ENCODE measurements around the gene ZMIZ1.

The ZMIZ1 gene

DNA sequence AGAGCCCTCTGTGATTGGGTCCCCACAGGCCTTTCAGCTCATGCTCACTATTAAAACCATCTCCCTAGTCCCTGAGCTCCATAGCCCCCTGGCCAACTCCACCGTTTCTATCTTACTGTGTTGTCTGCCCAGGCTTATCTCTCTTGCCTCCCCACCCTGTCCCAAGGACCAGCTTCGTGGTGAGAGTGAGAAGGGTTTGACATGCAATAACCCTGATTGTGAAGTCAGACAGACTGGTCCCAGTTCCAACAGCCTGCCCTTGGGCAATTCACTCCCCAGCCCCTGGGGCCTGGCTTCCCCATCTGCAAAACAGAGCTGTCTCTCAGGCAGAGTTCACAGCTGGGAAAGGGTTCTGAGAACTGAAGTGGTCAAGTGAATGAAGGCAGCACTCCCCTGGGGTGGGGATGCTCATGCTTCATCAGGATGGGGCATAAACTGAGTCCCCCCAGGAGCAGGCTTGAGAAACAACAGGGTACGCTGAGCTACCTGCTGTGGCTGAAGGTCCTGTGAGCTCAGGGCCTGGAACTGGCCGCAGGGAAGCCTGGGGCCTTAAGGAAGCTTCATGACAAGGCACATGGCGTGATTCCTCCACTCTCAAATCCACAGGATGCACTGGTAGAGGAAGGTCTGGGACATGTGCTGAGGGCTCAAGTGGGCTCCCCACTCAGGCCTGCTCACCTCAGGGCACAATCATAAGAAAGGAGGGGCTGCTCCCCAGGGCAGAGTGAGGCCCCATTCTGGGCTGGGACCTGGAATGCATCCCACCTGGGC lies 276.7 kb downstream of the ZMIZ1 start:
- no peaks in the 10 kb centered on the region for H3K27me3 ChIP-seq (ENCODE audit: control insufficient read depth, insufficient read depth, low read length)
- peaks cover 19% of the 10 kb centered on the region for H3K36me3 ChIP-seq (ENCODE audit: control insufficient read depth, insufficient read depth, low read length)
- no peaks in the 10 kb centered on the region for H3K9me3 ChIP-seq (ENCODE audit: control insufficient read depth, insufficient read depth, low read length)
- no peak overlapping the region for H3K9ac ChIP-seq (ENCODE audit: low read depth, low read length)
- no peak overlapping the region for H3K4me3 ChIP-seq (ENCODE audit: low read depth, low read length)
- peaks cover 10% of the 10 kb centered on the region; the same call in 1 of the 2 replicates for H3K4me1 ChIP-seq (ENCODE audit: control insufficient read depth, insufficient read depth, low read length)
- H3K27ac ChIP-seq (ENCODE audit: low read depth, low read length): no peak overlapping the region

DNA sequence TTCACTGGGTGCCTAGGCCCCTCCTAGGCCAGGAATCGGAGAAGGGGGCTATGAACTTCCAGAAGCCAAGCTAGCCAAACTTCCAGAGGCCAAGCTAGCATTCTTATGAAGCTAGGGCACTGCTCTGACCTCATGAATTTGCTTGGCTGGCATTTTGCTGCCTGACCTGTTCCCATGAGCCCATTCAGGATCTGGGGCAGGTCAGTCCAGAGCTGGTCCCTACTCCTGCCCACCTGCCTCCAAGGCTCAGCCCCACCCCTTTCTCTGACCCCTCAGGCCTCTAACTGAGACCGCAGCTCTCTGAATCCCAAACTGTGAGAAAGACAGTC lies 277.2 kb downstream of the ZMIZ1 start:
- Histone ChIP-seq H3K27me3 (ENCODE audit: control insufficient read depth, insufficient read depth, low read length) (no peaks in the 10 kb centered on the region), H3K4me1 (ENCODE audit: control insufficient read depth, insufficient read depth, low read length) (peaks cover 10% of the 10 kb centered on the region; the same call in 1 of the 2 replicates), H3K9ac (ENCODE audit: low read depth, low read length) (no peak overlapping the region), H3K4me3 (ENCODE audit: low read depth, low read length) (no peak overlapping the region), H3K27ac (ENCODE audit: low read depth, low read length) (no peak overlapping the region), H3K36me3 (ENCODE audit: control insufficient read depth, insufficient read depth, low read length) (peaks cover 24% of the 10 kb centered on the region), H3K9me3 (ENCODE audit: control insufficient read depth, insufficient read depth, low read length) (no peaks in the 10 kb centered on the region)

DNA sequence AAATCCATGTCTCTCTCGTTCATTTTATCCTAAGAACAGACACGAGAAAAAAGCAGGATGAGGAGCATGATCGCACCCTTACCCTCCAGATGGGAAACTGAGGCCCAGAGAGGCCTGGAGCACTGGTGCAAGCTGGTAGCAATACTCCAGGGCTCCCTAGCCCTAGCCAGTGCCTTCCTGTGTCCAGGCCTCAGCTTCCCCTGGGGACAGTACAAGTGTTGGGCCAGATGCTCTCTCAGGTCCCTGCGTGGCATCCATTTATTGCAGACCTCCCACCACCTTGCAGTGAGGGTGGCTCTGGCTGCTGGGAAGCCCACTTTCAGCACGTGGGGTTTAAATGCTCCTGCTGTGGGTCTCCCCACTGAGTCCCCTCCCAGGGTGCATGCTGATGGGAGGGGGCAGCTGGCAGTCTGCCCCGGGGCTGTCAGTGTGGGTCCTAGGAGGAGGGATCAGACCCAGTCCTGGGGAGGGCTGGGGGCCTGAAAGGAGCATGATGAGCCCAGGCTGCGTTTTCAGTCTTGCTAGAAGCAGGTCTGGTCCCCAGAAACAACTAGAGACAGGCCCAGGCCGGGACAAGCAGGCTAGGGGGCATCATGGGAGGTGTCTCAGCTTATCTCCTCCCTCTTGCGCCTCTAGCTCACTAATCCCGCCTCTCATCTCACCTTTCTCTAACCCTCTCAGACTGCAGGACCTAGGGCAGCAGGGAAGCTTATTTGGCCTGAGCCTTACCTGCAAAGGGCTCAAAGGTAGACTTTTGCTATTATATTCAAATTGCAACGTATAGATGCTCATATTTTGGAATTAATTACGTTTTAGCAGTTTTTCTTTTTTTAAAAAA lies 277.8 kb downstream of the ZMIZ1 start:
- Histone ChIP-seq H3K4me3 (ENCODE audit: low read depth, low read length) (peak overlapping the region; percentile 73; the same call in 1 of the 2 replicates), H3K27me3 (ENCODE audit: control insufficient read depth, insufficient read depth, low read length) (no peaks in the 10 kb centered on the region), H3K36me3 (ENCODE audit: control insufficient read depth, insufficient read depth, low read length) (peaks cover 29% of the 10 kb centered on the region), H3K4me1 (ENCODE audit: control insufficient read depth, insufficient read depth, low read length) (peaks cover 10% of the 10 kb centered on the region; the same call in 1 of the 2 replicates), H3K27ac (ENCODE audit: low read depth, low read length) (peak overlapping the region; percentile 69), H3K9me3 (ENCODE audit: control insufficient read depth, insufficient read depth, low read length) (no peaks in the 10 kb centered on the region), H3K9ac (ENCODE audit: low read depth, low read length) (no peak overlapping the region)

GRCh38 chr10:79347226-79347893 lies 278.6 kb downstream of the ZMIZ1 start, which contains the start of gene PPIF:
Gene PPIF (plus strand): TSS chr10:79347469. CDS start chr10:79347549, 80 bp downstream.
- Histone ChIP-seq H3K27ac (ENCODE audit: low read depth, low read length) (peak within 1 kb of the TSS; percentile 69), H3K4me3 (ENCODE audit: low read depth, low read length) (peak within 1 kb of the TSS; percentile 73)

GRCh38 chr10:79347894-79348639 lies 279.3 kb downstream of the ZMIZ1 start:
- Histone ChIP-seq H3K36me3 (ENCODE audit: control insufficient read depth, insufficient read depth, low read length) (peaks cover 44% of the 10 kb centered on the region), H3K9ac (ENCODE audit: low read depth, low read length) (peak overlapping the region; percentile 72), H3K4me3 (ENCODE audit: low read depth, low read length) (peak overlapping the region; percentile 73), H3K9me3 (ENCODE audit: control insufficient read depth, insufficient read depth, low read length) (no peaks in the 10 kb centered on the region), H3K4me1 (ENCODE audit: control insufficient read depth, insufficient read depth, low read length) (peaks cover 10% of the 10 kb centered on the region; the same call in 1 of the 2 replicates), H3K27me3 (ENCODE audit: control insufficient read depth, insufficient read depth, low read length) (no peaks in the 10 kb centered on the region), H3K27ac (ENCODE audit: low read depth, low read length) (peak overlapping the region; percentile 40)

More at GRCh38 chr10:79347226-79347893, 278.6 kb downstream of the ZMIZ1 start, which contains the start of gene PPIF:
- Histone ChIP-seq H3K4me1 (ENCODE audit: control insufficient read depth, insufficient read depth, low read length) (peaks cover 10% of the 10 kb centered on the region; the same call in 1 of the 2 replicates), H3K9me3 (ENCODE audit: control insufficient read depth, insufficient read depth, low read length) (no peaks in the 10 kb centered on the region), H3K27me3 (ENCODE audit: control insufficient read depth, insufficient read depth, low read length) (no peaks in the 10 kb centered on the region), H3K9ac (ENCODE audit: low read depth, low read length) (peak within 1 kb of the TSS; percentile 72), H3K36me3 (ENCODE audit: control insufficient read depth, insufficient read depth, low read length) (peaks cover 37% of the 10 kb centered on the region)

DNA sequence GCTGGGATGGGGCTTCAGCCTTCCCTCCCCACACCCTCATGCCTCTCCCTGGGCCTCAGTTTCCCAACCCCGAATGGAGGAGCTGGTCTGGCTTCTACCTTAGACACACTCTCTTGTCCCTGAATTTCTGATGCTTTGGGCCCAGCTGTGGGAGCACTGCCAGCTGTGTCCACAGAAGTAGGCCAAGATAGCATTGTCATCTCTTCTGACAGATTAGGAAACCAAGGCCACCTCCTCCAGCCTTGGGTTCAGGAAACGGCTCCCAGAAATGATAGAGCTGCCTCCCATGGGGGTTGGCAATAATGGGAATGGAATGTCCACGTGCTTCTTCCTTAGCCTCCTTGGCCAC lies 279.8 kb downstream of the ZMIZ1 start:
- Histone ChIP-seq H3K9me3 (ENCODE audit: control insufficient read depth, insufficient read depth, low read length) (no peaks in the 10 kb centered on the region), H3K9ac (ENCODE audit: low read depth, low read length) (no peak overlapping the region), H3K27ac (ENCODE audit: low read depth, low read length) (no peak overlapping the region), H3K4me3 (ENCODE audit: low read depth, low read length) (peak overlapping the region; percentile 73), H3K36me3 (ENCODE audit: control insufficient read depth, insufficient read depth, low read length) (peaks cover 49% of the 10 kb centered on the region), H3K27me3 (ENCODE audit: control insufficient read depth, insufficient read depth, low read length) (no peaks in the 10 kb centered on the region), H3K4me1 (ENCODE audit: control insufficient read depth, insufficient read depth, low read length) (peaks cover 10% of the 10 kb centered on the region; the same call in 1 of the 2 replicates)

DNA sequence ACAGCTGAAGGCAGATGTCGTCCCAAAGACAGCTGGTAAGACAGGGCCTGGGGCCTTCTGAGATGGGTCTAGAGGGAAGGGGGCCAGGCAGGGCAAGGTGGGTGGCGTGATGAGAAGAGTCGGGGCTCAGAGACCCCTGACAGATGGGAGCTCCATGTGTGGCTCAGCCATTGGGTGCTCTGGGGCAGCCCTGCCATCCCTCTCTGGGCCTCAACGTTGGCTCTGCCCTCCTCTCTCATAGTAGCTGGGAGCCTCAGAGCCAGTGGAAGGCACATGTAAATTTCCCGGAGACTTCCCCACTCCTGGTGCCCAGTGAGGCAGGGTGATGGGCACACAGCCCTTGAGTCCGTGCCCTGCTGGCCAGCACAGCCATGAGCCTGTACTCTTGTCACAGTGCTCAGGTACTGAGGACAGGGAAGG lies 280.3 kb downstream of the ZMIZ1 start:
- Histone ChIP-seq H3K36me3 (ENCODE audit: control insufficient read depth, insufficient read depth, low read length) (peaks cover 54% of the 10 kb centered on the region), H3K4me1 (ENCODE audit: control insufficient read depth, insufficient read depth, low read length) (peaks cover 10% of the 10 kb centered on the region; the same call in 1 of the 2 replicates), H3K9ac (ENCODE audit: low read depth, low read length) (no peak overlapping the region), H3K27me3 (ENCODE audit: control insufficient read depth, insufficient read depth, low read length) (no peaks in the 10 kb centered on the region), H3K4me3 (ENCODE audit: low read depth, low read length) (no peak overlapping the region), H3K9me3 (ENCODE audit: control insufficient read depth, insufficient read depth, low read length) (no peaks in the 10 kb centered on the region), H3K27ac (ENCODE audit: low read depth, low read length) (no peak overlapping the region)

- Histone ChIP-seq H3K4me3 (ENCODE audit: low read depth, low read length) (no peak overlapping the region), H3K9me3 (ENCODE audit: control insufficient read depth, insufficient read depth, low read length) (no peaks in the 10 kb centered on the region), H3K36me3 (ENCODE audit: control insufficient read depth, insufficient read depth, low read length) (peaks cover 61% of the 10 kb centered on the region), H3K27me3 (ENCODE audit: control insufficient read depth, insufficient read depth, low read length) (no peaks in the 10 kb centered on the region), H3K27ac (ENCODE audit: low read depth, low read length) (no peak overlapping the region), H3K4me1 (ENCODE audit: control insufficient read depth, insufficient read depth, low read length) (peaks cover 10% of the 10 kb centered on the region; the same call in 1 of the 2 replicates), H3K9ac (ENCODE audit: low read depth, low read length) (no peak overlapping the region)
Measured at GRCh38 chr10:79349766-79350406, 281.1 kb downstream of the ZMIZ1 start.

GRCh38 chr10:79350407-79351154 lies 281.8 kb downstream of the ZMIZ1 start:
- Histone ChIP-seq H3K36me3 (ENCODE audit: control insufficient read depth, insufficient read depth, low read length) (peaks cover 68% of the 10 kb centered on the region), H3K9me3 (ENCODE audit: control insufficient read depth, insufficient read depth, low read length) (no peaks in the 10 kb centered on the region), H3K9ac (ENCODE audit: low read depth, low read length) (no peak overlapping the region), H3K27me3 (ENCODE audit: control insufficient read depth, insufficient read depth, low read length) (no peaks in the 10 kb centered on the region), H3K4me3 (ENCODE audit: low read depth, low read length) (no peak overlapping the region), H3K4me1 (ENCODE audit: control insufficient read depth, insufficient read depth, low read length) (peaks cover 10% of the 10 kb centered on the region; the same call in 1 of the 2 replicates), H3K27ac (ENCODE audit: low read depth, low read length) (no peak overlapping the region)

Data from HUES48 (cell line).